Bone marrow (tissue), 2 donors: ENCODE data around the gene RDH5.

ENCODE experiments used
- DNase-seq, 2 donors: peaks; one replicate each; lab custom pipeline; 2025; lab: John Stamatoyannopoulos, UW

Gene RDH5

GRCh38 chr12:55728186-55728938 lies 8.2 kb downstream of the RDH5 start:
- DNase-seq: peak in 1 of 2 donors; percentile 49

- DNase-seq: peak; percentile 38 to 66
Measured at GRCh38 chr12:55728939-55729818, 9.0 kb downstream of the RDH5 start, which contains the start of gene CD63. Gene CD63, minus strand, starts transcription at chr12:55729009. Its CDS starts 668 bp downstream, at chr12:55728341.

- DNase-seq: peak in 1 of 2 donors; percentile 52
Measured at GRCh38 chr12:55729819-55730818, 9.9 kb downstream of the RDH5 start.

GRCh38 chr12:55732288-55732687 lies 12.1 kb downstream of the RDH5 start:
- no peak for DNase-seq

- no peak for DNase-seq
Measured at GRCh38 chr12:55733021-55733555, 12.9 kb downstream of the RDH5 start.

GRCh38 chr12:55733858-55734257 lies 13.7 kb downstream of the RDH5 start:
- DNase-seq: no peak

GRCh38 chr12:55734595-55734994 lies 14.4 kb downstream of the RDH5 start:
- no peak for DNase-seq

GRCh38 chr12:55736076-55736475 lies 15.9 kb downstream of the RDH5 start:
- DNase-seq: no peak

GRCh38 chr12:55736780-55737580 lies 16.8 kb downstream of the RDH5 start:
- peak; percentile 15 to 40 for DNase-seq

GRCh38 chr12:55737581-55738122 lies 17.5 kb downstream of the RDH5 start:
- DNase-seq: no peak

- DNase-seq: peak; percentile 20 to 73
Measured at GRCh38 chr12:55738123-55739024, 18.2 kb downstream of the RDH5 start.

GRCh38 chr12:55739025-55739378 lies 18.8 kb downstream of the RDH5 start:
- no peak for DNase-seq

GRCh38 chr12:55741931-55742680 lies 21.9 kb downstream of the RDH5 start:
- DNase-seq: no peak

GRCh38 chr12:55742719-55743405 lies 22.7 kb downstream of the RDH5 start, which contains the start of gene GDF11:
Gene GDF11, plus strand, starts transcription at chr12:55743122. Its CDS starts 195 bp downstream, at chr12:55743317.
- peak; percentile 12 to 40 for DNase-seq

- peak in 1 of 2 donors; percentile 4 for DNase-seq
Measured at GRCh38 chr12:55743406-55744339, 23.5 kb downstream of the RDH5 start.

GRCh38 chr12:55744340-55745030 lies 24.3 kb downstream of the RDH5 start:
- no peak for DNase-seq
